Effector CD4-positive, alpha-beta T cell (primary cell): ENCODE results near the gene CALB2.

Experiments used
- DNase-seq: peaks from one replicate; pipeline ENCODE4 v3.0.0-alpha.2; 2020

Gene CALB2

DNA sequence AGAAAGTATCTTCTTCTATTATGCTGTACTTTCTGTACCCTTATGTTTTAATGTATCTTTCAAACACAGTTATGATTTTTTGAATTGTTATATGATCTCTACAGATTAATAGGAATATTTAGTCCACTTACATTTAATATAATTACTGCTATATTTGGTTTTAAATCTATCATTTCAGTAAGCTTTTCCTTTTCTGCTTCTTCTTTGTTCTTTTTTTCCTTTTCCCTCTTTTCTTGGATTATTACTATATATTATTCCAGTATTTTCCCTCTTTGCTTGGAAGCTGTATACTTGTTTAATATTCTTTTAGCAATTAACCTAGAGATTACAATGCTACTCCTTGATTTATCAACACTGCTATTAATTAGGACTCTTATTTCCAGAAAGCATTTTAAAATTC, 69.9 kb downstream of the CALB2 start:
- DNase-seq: no peak

DNA sequence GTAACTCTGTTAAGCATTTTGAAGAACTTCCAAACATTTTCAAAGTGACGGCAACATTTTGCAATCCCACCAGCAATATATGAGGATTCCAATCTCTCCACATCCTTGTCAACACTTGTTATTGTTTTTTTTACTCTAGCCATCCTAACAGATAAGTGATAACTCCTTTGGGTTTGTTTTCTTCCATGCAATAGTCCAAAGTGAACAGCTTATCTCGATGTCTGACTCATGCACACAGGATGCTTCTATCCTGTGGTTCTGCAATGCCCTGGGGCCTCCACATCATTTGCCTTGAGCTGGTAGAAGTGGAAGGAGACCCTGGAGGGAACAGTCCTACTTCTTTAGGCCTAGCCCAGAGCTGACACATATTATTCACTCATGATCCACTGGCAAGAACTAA, 70.4 kb downstream of the CALB2 start:
- no peak for DNase-seq

GRCh38 chr16:71429581-71429980, 71.1 kb downstream of the CALB2 start:
- DNase-seq: no peak

DNA sequence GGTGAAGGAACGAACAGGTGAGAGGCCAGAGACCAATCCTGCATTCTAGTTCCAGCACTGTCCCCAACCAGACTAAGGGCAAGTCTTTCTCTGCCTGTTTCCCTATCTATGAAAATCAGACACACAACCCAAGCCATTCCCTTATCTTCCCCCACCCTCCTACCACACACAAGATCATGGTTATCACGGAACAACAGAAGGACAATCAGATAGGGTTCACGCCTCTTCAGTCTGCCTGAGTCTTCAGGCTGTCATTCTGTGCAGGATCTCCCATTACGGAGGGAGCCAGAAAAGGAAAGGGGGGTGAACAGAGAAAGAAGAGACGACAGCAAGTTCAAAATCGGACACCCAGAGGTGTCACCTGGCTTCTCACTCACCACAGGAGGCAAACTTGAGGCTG, 72.2 kb downstream of the CALB2 start:
- DNase-seq: no peak

DNA sequence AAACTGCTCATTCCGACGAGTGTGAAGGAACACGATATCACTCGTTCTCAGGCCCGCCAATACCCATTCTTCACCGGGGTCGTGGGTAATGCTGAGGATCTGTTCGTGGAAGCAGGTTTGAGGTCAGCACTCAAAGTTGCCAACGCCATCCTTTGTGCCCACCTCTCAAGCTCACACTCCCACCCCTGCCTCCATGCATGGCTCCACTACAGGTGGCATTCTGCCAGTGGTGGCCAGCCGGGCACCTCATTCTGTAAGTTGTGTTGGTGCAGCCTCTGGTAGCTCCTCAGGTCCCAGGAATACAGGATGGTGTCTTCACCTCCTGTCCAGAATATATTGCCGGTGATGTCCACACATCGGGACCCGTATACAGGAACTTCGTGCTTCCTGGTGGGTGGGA, 72.7 kb downstream of the CALB2 start:
- no peak for DNase-seq

- no peak for DNase-seq
Observed at GRCh38 chr16:71431991-71432390, 73.5 kb downstream of the CALB2 start.

DNA sequence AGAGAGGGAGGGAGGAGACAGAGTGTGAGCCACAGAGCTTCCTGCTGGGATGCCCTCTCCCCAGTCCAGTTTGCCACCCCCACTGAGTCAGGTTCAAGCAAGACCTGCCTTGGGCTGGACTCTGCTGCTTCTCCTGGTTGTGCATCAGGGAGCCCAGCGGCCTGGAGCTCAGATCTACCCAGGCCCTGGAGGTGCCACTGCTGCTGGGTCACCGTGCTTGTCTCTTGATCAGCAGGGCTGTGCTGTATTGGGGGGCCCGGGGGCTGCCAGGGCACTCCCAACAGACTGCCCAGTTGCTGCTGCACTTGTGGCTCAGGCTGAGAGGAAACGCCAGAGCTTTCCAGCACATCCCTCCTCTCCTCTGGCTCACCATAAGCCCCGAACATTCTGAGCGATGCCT, 74.4 kb downstream of the CALB2 start:
- no peak for DNase-seq

DNA sequence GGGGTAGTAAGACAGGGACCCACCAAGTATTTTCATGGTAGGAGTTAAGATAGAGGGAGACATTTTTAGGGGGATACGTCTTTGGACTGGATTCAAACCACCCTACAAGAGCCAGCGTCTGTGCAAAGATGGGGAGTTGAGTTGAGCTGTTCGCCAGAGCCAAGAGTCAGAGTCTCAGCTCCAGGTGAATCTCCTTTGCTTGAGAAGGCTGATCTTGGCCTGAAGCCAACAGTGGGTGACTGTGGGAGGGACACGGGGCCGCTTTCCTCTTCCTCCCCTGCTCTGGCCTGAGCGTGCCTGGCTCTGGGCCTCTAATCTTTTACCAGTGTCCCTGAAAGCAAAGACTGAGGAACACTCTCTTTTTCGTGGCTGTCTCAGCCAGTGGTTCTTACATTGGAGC, 78.0 kb downstream of the CALB2 start:
- no peak for DNase-seq

GRCh38 chr16:71439523-71439922, 81.0 kb downstream of the CALB2 start:
- DNase-seq: no peak
